Iris pigment epithelial cell (primary cell): ENCODE results near the gene BACE2.
A peak's percentile ranks its signal among the peaks of the same experiment; 100 is the strongest.
"Not testable (repeated sequence)": the region's sequence is repeated elsewhere in the genome, so short reads cannot be mapped to it uniquely, and the experiment has no call there.

Source experiments
- DNase-seq: peaks from one replicate; pipeline ENCODE4 v3.0.0-alpha.2; 2011; ENCODE audit warnings: low read depth

The BACE2 gene

DNA sequence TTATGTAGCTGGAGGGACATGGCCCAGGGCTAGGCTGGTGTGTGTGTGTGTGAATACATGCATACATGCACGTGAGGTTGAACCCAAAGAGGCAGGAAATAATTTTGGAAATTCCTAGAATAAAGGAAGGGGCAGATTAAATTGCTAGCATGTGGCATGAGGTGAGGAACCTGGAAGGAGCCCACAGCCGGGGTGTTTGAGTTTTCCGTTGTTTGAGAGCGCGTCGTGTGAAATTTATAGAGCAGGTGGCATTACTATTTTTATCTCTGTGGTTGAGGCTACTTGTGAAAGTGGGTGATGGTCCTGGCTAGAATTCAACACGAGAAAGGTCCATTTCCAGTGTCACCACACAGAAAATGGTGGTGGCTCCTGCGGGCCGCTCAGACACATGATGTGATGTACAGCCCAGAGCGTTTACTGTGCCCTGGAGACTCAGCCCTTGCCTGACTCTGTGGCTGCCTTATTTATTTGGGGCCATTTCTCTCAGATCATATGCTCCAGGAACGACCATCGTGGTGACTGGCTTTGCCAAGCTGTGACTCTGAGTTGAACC, 48.0 kb downstream of the BACE2 start:
- DNase-seq = no peak

- DNase-seq = no peak
Observed at GRCh38 chr21:41216486-41216885, 48.5 kb downstream of the BACE2 start.

DNA sequence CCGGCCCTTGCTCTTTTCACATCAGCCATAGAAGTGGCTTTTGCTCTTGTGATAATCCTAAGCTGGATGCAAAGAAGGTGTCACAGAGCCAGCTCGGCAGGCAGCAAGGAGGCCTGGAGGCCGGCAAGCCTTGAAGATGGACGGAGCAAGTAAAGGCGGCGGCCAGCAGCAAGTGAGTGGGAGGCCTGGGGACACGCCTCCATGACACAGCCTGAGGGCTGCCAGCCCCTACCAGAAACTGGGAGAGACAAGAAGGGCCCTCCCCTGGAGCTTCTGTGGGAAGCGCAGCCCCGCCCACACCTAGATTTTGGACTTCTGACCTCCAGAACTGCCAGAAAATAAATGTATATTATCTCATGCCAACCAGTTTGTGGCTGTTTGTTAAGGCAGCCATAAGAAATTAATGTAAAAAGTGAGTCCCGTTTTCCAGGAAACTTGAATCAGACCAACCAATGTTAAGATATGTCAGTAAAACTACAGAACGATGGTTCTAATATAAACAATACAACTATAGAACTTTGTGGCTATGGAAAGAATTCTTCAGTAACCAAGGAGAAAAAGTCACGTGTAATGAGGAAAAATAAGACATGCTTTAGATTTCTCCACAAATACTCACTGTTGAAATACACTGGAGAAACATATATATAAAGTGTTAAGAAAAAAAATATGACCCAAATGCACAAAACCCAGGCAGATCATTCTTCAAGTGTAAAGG, 49.9 kb downstream of the BACE2 start:
- DNase-seq = peak; percentile 12

GRCh38 chr21:41219498-41220207, 51.7 kb downstream of the BACE2 start:
- no peak for DNase-seq

DNA sequence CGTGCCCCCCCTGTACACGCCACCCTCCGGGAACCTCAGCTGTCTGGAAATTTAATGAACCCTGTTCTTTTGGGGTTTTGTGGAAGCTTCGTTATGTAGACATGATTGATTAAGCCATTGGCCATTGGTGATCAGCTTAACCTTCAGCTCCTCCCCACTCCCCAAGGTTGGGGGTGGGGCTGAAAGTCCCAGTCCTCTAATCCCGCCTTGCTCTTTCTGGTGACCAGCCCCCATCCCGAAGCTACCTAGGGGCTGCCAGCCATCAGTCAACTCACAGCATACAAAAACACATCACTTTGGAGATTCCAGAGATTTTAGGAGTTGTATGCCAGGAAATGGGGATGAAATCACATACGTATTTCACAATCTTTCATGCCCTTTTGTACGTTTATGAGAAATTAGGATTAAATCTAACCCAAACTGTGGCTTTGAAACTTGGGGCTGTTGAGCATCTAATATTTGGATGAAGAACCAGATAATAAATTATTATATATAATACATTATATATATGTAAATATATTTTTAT, 52.3 kb downstream of the BACE2 start:
- no peak for DNase-seq

- no peak for DNase-seq
Observed at GRCh38 chr21:41222247-41223068, 54.5 kb downstream of the BACE2 start.

- DNase-seq = no peak
Observed at GRCh38 chr21:41226853-41227252, 58.9 kb downstream of the BACE2 start.

- DNase-seq = no peak
Observed at GRCh38 chr21:41227357-41228005, 59.5 kb downstream of the BACE2 start.

- no peak for DNase-seq
Observed at GRCh38 chr21:41228006-41228370, 60.0 kb downstream of the BACE2 start.

GRCh38 chr21:41228492-41228891, 60.5 kb downstream of the BACE2 start:
- DNase-seq = no peak

DNA sequence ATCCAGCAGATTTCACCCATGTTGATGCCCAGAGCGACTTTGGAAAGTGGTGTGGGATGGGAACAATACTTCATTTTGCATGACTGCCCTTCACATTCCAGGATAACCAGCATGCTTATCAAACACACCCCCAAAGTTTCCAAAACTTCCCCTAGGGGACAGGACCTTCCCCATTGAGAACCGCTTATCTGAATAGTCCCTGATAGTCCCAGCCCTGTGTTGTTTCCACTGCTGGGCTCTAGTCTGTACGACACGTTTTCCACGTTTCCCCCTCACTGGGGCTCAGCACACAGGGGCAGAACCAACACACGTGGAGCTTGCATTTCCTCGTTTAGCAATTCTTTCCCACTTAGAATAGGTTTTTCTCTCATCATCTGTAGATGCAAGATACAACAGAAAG, 61.0 kb downstream of the BACE2 start:
- DNase-seq = no peak

DNA sequence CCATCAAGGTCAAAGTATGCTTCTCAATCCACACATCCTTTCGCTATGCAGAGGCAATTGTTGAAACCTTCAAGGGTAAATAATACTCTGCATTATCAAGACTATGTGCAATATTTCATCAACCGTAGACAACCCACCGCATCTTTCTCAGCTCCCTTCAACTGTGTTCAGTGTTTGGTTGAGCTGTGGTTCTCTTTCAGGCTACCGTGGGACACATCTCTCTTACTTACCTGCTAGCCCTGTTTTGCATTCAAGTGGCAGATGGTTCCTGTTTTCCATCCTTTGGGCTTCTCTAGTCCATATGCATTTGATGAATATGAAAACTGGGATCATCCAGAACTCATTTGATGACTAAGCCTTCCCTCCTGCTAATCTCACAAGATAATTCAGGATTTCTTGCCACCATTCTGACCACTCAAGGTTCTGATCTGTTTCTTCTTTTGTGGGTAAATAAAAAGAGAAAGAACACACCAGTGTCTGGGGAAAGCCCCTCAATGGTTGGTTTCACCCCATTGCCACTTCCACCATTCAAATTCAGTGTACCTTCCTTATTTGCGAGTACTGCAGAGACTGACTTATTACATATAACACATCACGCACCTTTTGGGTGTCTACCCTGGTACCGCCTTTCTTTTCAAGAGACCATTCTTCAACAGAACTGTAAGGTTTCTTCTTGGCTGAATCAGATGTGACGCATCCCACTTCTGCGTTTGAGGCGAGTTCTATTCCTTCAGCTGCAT, 61.7 kb downstream of the BACE2 start:
- DNase-seq = no peak

DNA sequence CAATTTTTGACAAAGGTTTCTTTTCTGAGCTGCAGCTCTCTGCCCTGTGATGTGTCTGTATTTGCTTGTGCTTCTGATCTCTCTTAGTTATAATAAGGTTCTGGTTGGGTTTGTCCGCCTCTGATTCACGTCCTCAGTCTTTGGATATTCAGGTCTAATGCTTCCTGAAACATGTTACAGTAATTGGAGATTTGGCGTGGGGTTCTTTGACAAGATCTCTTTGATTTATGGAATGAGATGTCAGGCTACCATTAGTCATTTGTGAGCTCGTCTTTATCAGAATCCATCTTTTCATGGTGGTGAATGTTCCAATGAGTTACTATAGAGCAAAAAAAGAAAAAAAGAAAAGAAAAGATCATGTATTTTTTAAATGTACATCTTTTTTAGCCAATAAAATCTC, 62.5 kb downstream of the BACE2 start:
- DNase-seq = no peak

GRCh38 chr21:41231060-41231459, 63.1 kb downstream of the BACE2 start:
- DNase-seq = no peak

DNA sequence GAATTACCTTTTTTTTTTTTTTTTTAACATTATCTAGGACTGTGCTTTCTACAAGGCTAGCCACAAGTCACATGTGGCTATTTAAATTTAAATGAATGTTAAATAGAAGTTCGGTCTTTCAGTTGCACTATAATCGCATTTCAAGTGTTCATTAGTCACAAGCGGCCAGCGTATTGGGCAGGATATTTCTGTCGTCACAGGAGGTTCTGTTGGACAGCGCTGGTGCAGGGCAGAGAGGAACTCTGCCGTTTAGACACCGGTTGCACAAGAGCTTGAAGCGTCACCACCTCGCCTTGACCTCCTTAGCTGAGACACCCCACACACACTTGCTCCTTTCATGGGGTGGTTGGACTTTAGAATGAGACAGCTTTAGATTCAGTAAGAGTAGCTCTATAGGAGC, 64.1 kb downstream of the BACE2 start:
- DNase-seq = no peak

DNA sequence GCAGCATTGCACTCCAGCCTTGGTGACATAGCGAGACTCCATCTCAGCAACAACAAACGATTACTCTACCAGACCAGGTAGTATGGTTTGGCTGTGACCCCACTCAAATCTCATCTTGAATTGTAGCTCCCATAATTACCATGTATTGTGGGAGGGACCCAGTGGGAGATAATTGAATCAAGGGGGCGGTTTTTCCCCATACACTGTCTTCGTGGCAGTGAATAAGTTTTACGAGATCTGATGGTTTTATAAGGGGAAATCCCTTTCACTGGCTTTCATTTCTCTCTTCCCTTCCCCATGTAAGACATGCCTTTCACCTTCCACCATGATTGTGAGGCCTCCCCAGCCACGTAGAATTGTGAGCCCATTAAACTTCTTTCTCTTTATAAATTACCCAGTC, 66.0 kb downstream of the BACE2 start:
- no peak for DNase-seq

GRCh38 chr21:41234569-41234968, 66.6 kb downstream of the BACE2 start:
- DNase-seq = no peak

DNA sequence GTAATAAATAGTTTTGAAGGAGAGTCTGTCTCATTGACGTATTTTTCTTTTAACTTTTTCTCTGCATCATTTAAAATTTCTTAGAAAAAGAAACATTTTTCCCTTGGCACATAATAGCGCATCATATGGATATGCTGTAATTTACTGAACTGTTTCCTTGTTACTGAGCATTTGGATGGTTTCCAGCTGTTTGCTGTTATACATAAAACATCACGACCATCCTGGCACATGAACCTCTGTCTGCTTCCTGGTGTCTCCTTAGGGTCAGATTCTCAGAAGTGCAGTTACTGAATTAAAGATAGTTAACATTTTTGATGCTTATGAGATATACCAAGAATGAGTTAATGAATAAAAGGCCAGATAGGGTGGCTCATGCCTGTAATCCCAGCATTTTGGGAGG, 67.2 kb downstream of the BACE2 start:
- no peak for DNase-seq

DNA sequence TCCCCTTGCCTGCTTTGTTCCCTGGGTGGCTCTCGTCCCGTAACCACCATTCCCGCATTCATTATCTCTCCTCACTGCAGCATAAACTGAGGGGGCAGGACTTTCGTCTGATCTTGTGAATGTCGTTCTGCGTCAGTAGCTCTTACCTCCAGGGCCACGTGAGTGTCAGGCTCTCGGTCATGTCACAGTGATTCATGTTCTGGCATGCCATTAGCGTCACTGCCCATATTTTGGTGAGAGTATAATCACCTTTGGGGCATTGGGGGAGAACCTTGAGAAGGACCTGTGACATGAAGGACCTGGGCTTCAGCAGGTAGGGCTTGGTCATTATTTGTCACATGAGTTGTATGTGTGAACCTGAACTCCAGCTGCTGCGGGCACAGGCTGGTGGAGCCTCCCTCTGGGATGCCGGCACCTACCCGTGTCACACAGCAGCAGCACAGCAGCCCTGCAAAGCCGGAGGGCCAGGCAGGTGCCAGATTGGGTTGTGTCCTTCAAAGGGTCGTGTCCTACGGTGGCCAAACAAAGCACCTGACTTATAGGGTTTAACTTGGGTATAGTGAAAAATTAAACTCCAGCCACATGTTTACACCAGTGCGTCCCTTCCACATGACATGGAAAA, 68.5 kb downstream of the BACE2 start:
- DNase-seq = no peak

GRCh38 chr21:41238081-41238796, 70.3 kb downstream of the BACE2 start:
- DNase-seq = not testable (repeated sequence)
